Activated CD4-positive, alpha-beta memory T cell treated with anti-CD3 and anti-CD28 coated beads for 36 hours (primary cell): ENCODE measurements around the gene IFI27. TPM values are rescaled to one million over a fixed set of nuclear protein-coding genes. Genes with fewer than 3 reads are reported as not detected.
"Not testable (repeated sequence)": the region's sequence is repeated elsewhere in the genome, so short reads cannot be mapped to it uniquely, and the experiment has no call there.

Experiments
- CTCF ChIA-PET: fragments of 350-600 bp; sonication (Branson Sonifier 250); formaldehyde crosslinking; loops from one replicate; lab custom pipeline; 2021; ENCODE audit warnings: antibody characterized with exemption, inconsistent platforms; lab: Charles Lee
- POLR2A ChIA-PET: fragments of 350-600 bp; sonication (Branson Sonifier 250); formaldehyde crosslinking; loops from one replicate; lab custom pipeline; 2021; ENCODE audit warnings: antibody characterized with exemption; lab: Charles Lee
- DNase-seq: peaks from one replicate; pipeline ENCODE4 v3.0.0-alpha.2; 2020
- H3K27ac Mint-ChIP-seq: one replicate; pipeline ENCODE4 v1.8.0; 2021; ENCODE audit warnings: mixed read lengths
- H3K27me3 Mint-ChIP-seq: one replicate; pipeline ENCODE4 v1.8.0; 2021; ENCODE audit warnings: mixed read lengths
- H3K36me3 Mint-ChIP-seq: one replicate; pipeline ENCODE4 v1.8.0; 2021; ENCODE audit warnings: mixed read lengths
- H3K4me1 Mint-ChIP-seq: one replicate; pipeline ENCODE4 v1.8.0; 2021; ENCODE audit warnings: low read depth, mixed read lengths
- H3K4me3 Mint-ChIP-seq: one replicate; pipeline ENCODE4 v1.8.0; 2021; ENCODE audit warnings: mild to moderate bottlenecking, mixed read lengths
- H3K9me3 Mint-ChIP-seq: one replicate; pipeline ENCODE4 v1.8.0; 2021; ENCODE audit warnings: mixed read lengths
- intact Hi-C: fragments of 100-400 bp; cut with micrococcal nuclease; formaldehyde crosslinking; loops from one replicate; pipeline ENCODE4 v1.15.1; 2023
- total RNA-seq, 2 experiments: library from RNA; stranded (reverse); gene quantifications; one replicate each; pipeline ENCODE4 v1.2.3, GENCODE V29; 2021

The IFI27 gene
- 1 to 10 TPM; 2.3 to 3.1 TPM for total RNA-seq

GRCh38 chr14:94110552-94111181, at the start of gene IFI27:
IFI27 (plus strand) TSS chr14:94110736.
- intact Hi-C loops = no loop called here
- ChIA-PET POLR2A (no interaction called here), CTCF (interaction anchor here (1.1 kb wide), 1 partner anchor 26 kb away, joined by 4 read pairs; no protein-coding TSS in a partner anchor)
- H3K27me3 Mint-ChIP-seq = no peaks in the 10 kb centered on the region
- H3K4me1 Mint-ChIP-seq = no peaks in the 10 kb centered on the region
- no peak within 1 kb of the TSS for H3K4me3 Mint-ChIP-seq
- H3K27ac Mint-ChIP-seq = no peak within 1 kb of the TSS
- DNase-seq = no peak
- H3K9me3 Mint-ChIP-seq = no peaks in the 10 kb centered on the region
- no peaks in the 10 kb centered on the region for H3K36me3 Mint-ChIP-seq

- peaks cover 49% of the 10 kb centered on the region for H3K36me3 Mint-ChIP-seq
- H3K9me3 Mint-ChIP-seq = peaks cover 2% of the 10 kb centered on the region
- CTCF ChIA-PET = interaction anchor here (1.4 to 1.8 kb wide), 2 partner anchors 74 to 123 kb away, joined by 5 to 6 read pairs; no protein-coding TSS in a partner anchor
- no peaks in the 10 kb centered on the region for H3K27me3 Mint-ChIP-seq
- POLR2A ChIA-PET = no interaction called here
- intact Hi-C loops = no loop called here
- no peak overlapping the region for H3K27ac Mint-ChIP-seq
- H3K4me1 Mint-ChIP-seq = peaks cover 81% of the 10 kb centered on the region
- DNase-seq = no peak
- H3K4me3 Mint-ChIP-seq = no peak overlapping the region
Observed at GRCh38 chr14:94062344-94062940, 48.1 kb upstream of the IFI27 start.

GRCh38 chr14:94066089-94066676, 44.4 kb upstream of the IFI27 start:
- peak overlapping the region; percentile 68 for H3K27ac Mint-ChIP-seq
- no peaks in the 10 kb centered on the region for H3K27me3 Mint-ChIP-seq
- ChIA-PET CTCF (interaction anchor here (1.2 to 2.3 kb wide), 2 partner anchors 30 to 70 kb away, joined by 4 to 9 read pairs; no protein-coding TSS in a partner anchor), POLR2A (interaction anchor here (1.5 to 1.6 kb wide), 2 partner anchors 9 to 13 kb away, joined by 5 to 7 read pairs; no protein-coding TSS in a partner anchor)
- peaks cover 32% of the 10 kb centered on the region for H3K9me3 Mint-ChIP-seq
- no peak overlapping the region for H3K4me3 Mint-ChIP-seq
- no peak for DNase-seq
- intact Hi-C loops = no loop called here
- peaks cover 60% of the 10 kb centered on the region for H3K36me3 Mint-ChIP-seq
- peaks cover 80% of the 10 kb centered on the region for H3K4me1 Mint-ChIP-seq

- H3K9me3 Mint-ChIP-seq = peaks cover 55% of the 10 kb centered on the region
- CTCF ChIA-PET, intact Hi-C loops, H3K27ac Mint-ChIP-seq, H3K27me3 Mint-ChIP-seq, H3K4me3 Mint-ChIP-seq, DNase-seq, POLR2A ChIA-PET: not testable (repeated sequence)
- H3K36me3 Mint-ChIP-seq = peaks cover 77% of the 10 kb centered on the region
- H3K4me1 Mint-ChIP-seq = peaks cover 70% of the 10 kb centered on the region
Observed at GRCh38 chr14:94072076-94072475, 38.5 kb upstream of the IFI27 start.

GRCh38 chr14:94074534-94074933, 36.0 kb upstream of the IFI27 start:
- ChIA-PET POLR2A (no interaction called here), CTCF (no interaction called here)
- H3K9me3 Mint-ChIP-seq = peaks cover 39% of the 10 kb centered on the region
- H3K27ac Mint-ChIP-seq = no peak overlapping the region
- peaks cover 76% of the 10 kb centered on the region for H3K36me3 Mint-ChIP-seq
- no peak overlapping the region for H3K4me3 Mint-ChIP-seq
- intact Hi-C loops = no loop called here
- H3K4me1 Mint-ChIP-seq = peaks cover 67% of the 10 kb centered on the region
- no peak for DNase-seq
- H3K27me3 Mint-ChIP-seq = no peaks in the 10 kb centered on the region

GRCh38 chr14:94075008-94075407, 35.5 kb upstream of the IFI27 start:
- H3K4me3 Mint-ChIP-seq = no peak overlapping the region
- CTCF ChIA-PET = no interaction called here
- intact Hi-C loops = no loop called here
- H3K36me3 Mint-ChIP-seq = peaks cover 76% of the 10 kb centered on the region
- no peak for DNase-seq
- H3K4me1 Mint-ChIP-seq = peaks cover 66% of the 10 kb centered on the region
- H3K27ac Mint-ChIP-seq = no peak overlapping the region
- H3K27me3 Mint-ChIP-seq = no peaks in the 10 kb centered on the region
- peaks cover 35% of the 10 kb centered on the region for H3K9me3 Mint-ChIP-seq
- POLR2A ChIA-PET = no interaction called here

GRCh38 chr14:94077111-94077821, 33.3 kb upstream of the IFI27 start:
- H3K27me3 Mint-ChIP-seq = no peaks in the 10 kb centered on the region
- DNase-seq = no peak
- peaks cover 17% of the 10 kb centered on the region for H3K9me3 Mint-ChIP-seq
- H3K36me3 Mint-ChIP-seq = peaks cover 62% of the 10 kb centered on the region
- peaks cover 58% of the 10 kb centered on the region for H3K4me1 Mint-ChIP-seq
- H3K4me3 Mint-ChIP-seq = peak overlapping the region; percentile 50
- POLR2A ChIA-PET = no interaction called here
- intact Hi-C loops = no loop called here
- peak overlapping the region; percentile 39 for H3K27ac Mint-ChIP-seq
- CTCF ChIA-PET = interaction anchor here (1.0 kb wide), 1 partner anchor 104 kb away, joined by 3 read pairs; no protein-coding TSS in a partner anchor

GRCh38 chr14:94077823-94078222, 32.7 kb upstream of the IFI27 start:
- Mint-ChIP-seq H3K4me3 (peak overlapping the region; percentile 99), H3K4me1 (peaks cover 60% of the 10 kb centered on the region), H3K36me3 (peaks cover 58% of the 10 kb centered on the region), H3K27ac (peak overlapping the region; percentile 39), H3K27me3 (no peaks in the 10 kb centered on the region), H3K9me3 (peaks cover 15% of the 10 kb centered on the region)
- ChIA-PET POLR2A (interaction anchor here (1.5 kb wide), 1 partner anchor 10 kb away, joined by 5 read pairs; no protein-coding TSS in a partner anchor), CTCF (interaction anchor here (2.5 to 5.2 kb wide), 2 partner anchors 42 to 59 kb away, joined by 15 to 56 read pairs; no protein-coding TSS in a partner anchor)
- intact Hi-C loops = loop anchor here (2.0 kb wide), 1 partner anchor 13 kb away; no protein-coding TSS in a partner anchor
- DNase-seq = no peak

- POLR2A ChIA-PET = interaction anchor here (0.7 to 1.8 kb wide), 9 partner anchors 14 to 140 kb away, joined by 3 to 8 read pairs (median 4); no protein-coding TSS in a partner anchor
- no peak for DNase-seq
Observed at GRCh38 chr14:94079891-94080620, 30.5 kb upstream of the IFI27 start.

GRCh38 chr14:94080621-94081385, 29.7 kb upstream of the IFI27 start, which contains the start of the genes DDX24 and IFI27L1:
DDX24 (minus strand) TSS chr14:94081202; CDS start chr14:94079742, 1,460 bp downstream.
IFI27L1 (plus strand) TSS chr14:94081310; CDS start chr14:94096938, 15,628 bp downstream.
- H3K27me3 Mint-ChIP-seq = no peaks in the 10 kb centered on the region
- peak within 1 kb of the TSS; percentile 99 for H3K27ac Mint-ChIP-seq
- DNase-seq = peak; percentile 98
- peak within 1 kb of the TSS; percentile 99 for H3K4me3 Mint-ChIP-seq
- intact Hi-C loops = loop anchor here (1.0 to 2.0 kb wide), 6 partner anchors 25 to 118 kb away; partner anchors contain the start of genes IFI27L2 and OTUB2
- CTCF ChIA-PET = interaction anchor here (0.7 to 5.2 kb wide), 11 partner anchors 24 to 141 kb away, joined by 3 to 56 read pairs (median 4); no protein-coding TSS in a partner anchor
- POLR2A ChIA-PET = interaction anchor here (0.7 to 1.8 kb wide), 13 partner anchors 10 to 141 kb away, joined by 3 to 8 read pairs (median 4); partner anchors contain the start of gene IFI27L2
- H3K9me3 Mint-ChIP-seq = no peaks in the 10 kb centered on the region
- H3K4me1 Mint-ChIP-seq = peaks cover 49% of the 10 kb centered on the region
- peaks cover 37% of the 10 kb centered on the region for H3K36me3 Mint-ChIP-seq

More at GRCh38 chr14:94079891-94080620, 30.5 kb upstream of the IFI27 start:
- Mint-ChIP-seq H3K4me3 (peak overlapping the region; percentile 99), H3K36me3 (peaks cover 44% of the 10 kb centered on the region), H3K4me1 (peaks cover 56% of the 10 kb centered on the region), H3K27ac (peak overlapping the region; percentile 99), H3K27me3 (no peaks in the 10 kb centered on the region), H3K9me3 (peaks cover 7% of the 10 kb centered on the region)
- CTCF ChIA-PET = interaction anchor here (1.0 to 5.2 kb wide), 10 partner anchors 23 to 141 kb away, joined by 3 to 56 read pairs (median 6); no protein-coding TSS in a partner anchor
- intact Hi-C loops = loop anchor here (1.0 to 2.0 kb wide), 5 partner anchors 15 to 117 kb away; partner anchors contain the start of gene OTUB2
